ENCODE results near the gene TRAPPC6A.

TRAPPC6A gene

DNA sequence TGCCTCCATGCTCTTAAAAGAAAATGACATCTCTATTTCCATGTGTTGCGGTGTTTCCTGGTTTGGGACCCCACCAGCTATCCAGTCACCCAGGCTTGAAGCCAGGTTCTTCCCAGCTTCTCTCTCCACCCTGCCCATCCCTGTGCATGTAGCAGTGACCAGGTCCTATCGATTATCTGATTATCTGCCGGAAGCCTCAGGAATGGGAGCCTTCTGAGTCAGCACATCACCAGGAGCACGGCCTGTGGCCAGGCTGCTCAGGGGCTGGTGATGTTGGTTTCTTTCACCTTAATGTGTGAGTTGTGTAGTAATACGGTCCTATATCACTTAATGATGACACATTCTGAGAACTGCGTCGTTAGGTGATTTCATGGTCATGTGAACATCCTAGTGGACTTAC, 51.4 kb downstream of the TRAPPC6A start:
- ChIA-PET POLR2A (no interaction called here), CTCF (interaction anchor here (0.8 to 5.3 kb wide), 13 partner anchors 10 to 212 kb away, joined by 3 to 50 read pairs (median 12); partner anchors contain the start of gene PPP1R37)
- H3K4me3 ChIP-seq (ENCODE audit: low read depth, low read length), result no peak overlapping the region
- no peak for DNase-seq (ENCODE audit: low read depth, low spot score)
- TF ChIP-seq, protein P1, sequence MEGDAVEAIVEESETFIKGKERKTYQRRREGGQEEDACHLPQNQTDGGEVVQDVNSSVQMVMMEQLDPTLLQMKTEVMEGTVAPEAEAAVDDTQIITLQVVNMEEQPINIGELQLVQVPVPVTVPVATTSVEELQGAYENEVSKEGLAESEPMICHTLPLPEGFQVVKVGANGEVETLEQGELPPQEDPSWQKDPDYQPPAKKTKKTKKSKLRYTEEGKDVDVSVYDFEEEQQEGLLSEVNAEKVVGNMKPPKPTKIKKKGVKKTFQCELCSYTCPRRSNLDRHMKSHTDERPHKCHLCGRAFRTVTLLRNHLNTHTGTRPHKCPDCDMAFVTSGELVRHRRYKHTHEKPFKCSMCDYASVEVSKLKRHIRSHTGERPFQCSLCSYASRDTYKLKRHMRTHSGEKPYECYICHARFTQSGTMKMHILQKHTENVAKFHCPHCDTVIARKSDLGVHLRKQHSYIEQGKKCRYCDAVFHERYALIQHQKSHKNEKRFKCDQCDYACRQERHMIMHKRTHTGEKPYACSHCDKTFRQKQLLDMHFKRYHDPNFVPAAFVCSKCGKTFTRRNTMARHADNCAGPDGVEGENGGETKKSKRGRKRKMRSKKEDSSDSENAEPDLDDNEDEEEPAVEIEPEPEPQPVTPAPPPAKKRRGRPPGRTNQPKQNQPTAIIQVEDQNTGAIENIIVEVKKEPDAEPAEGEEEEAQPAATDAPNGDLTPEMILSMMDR (IDR thresholded peaks at IDR 0.05; ENCODE audit: insufficient read depth, low read length, missing control alignments), result no peak

DNA sequence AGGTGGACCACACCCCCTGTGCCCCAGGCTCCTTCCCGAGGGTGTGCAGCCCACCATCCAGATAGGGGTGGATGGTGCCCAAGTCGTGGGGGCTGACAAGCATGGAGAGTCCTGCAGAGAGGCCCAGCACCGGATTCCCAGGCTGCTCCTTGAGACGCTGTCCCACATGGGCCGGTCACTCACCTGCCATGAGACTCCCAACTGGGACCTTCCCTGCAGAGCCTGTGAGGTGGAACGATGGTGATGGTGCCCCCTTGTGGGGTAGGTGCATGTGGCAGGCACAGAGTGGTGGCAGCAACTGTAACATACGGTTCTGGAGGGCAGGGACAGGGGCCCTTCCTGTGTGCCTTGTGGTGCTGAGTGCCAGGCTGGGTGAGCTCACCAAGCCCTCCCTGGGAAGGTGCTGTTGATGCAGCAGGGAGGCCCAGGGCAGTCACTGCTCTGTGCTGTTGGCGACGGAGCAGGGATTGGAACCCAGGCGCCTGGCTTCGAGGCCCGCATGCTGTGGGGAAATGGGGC, 52.0 kb downstream of the TRAPPC6A start:
- CTCF ChIA-PET, result interaction anchor here (0.8 to 5.3 kb wide), 24 partner anchors 10 to 221 kb away, joined by 3 to 50 read pairs (median 6); partner anchors contain the start of genes APOE, BLOC1S3 and PPP1R37
- H3K4me3 ChIP-seq (ENCODE audit: low read depth, low read length), result no peak overlapping the region
- DNase-seq (ENCODE audit: low read depth, low spot score), result no peak
- POLR2A ChIA-PET, result no interaction called here
- TF ChIP-seq, protein P1 (IDR thresholded peaks at IDR 0.05; ENCODE audit: insufficient read depth, low read length, missing control alignments), result peak; percentile 91

DNA sequence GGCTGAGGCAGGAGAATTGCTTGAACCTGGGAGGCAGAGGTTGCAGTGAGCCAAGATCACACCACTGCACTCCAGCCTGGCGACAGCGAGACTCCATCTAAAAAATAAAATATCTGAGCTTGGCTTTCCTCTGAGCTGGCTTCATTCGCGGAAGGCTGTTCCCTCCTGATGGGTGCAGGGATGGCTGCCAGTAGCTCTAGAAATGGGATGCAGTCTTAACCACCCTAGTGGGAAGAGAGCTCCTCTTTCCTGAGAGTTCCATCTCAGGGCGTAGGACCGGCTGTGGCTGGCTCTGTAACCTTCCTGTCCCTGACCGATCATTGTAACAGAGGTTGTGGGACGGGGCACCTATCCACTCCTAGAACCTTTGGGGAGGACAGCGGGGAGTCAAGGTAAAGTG, 52.7 kb downstream of the TRAPPC6A start:
- no peak overlapping the region for H3K4me3 ChIP-seq (ENCODE audit: low read depth, low read length)
- POLR2A ChIA-PET, result no interaction called here
- TF ChIP-seq, protein P1 (IDR thresholded peaks at IDR 0.05; ENCODE audit: insufficient read depth, low read length, missing control alignments), result no peak
- CTCF ChIA-PET, result interaction anchor here (0.7 to 5.3 kb wide), 25 partner anchors 8 to 220 kb away, joined by 3 to 50 read pairs (median 6); partner anchors contain the start of genes APOE, BLOC1S3 and PPP1R37
- no peak for DNase-seq (ENCODE audit: low read depth, low spot score)

DNA sequence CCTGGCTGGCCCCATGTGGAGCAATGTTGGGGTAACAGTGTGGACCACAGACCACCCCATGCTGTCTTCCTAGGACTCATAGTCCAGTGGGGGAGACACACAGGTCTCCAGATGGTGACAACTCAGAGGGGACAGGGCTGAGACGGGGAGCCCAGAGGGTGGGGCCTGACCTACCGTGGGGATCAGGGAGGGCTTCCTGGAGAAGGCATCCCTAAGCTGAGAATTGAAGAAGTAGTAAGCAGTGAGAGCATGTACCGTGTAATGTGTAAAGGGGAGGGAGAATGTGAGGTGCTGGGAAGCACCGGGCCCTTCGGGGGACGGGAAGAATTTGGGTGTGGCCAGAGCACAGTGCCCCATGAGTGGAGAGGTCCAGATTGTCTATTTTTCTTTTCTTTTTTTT, 54.0 kb downstream of the TRAPPC6A start:
- POLR2A ChIA-PET, result no interaction called here
- no peak overlapping the region for H3K4me3 ChIP-seq (ENCODE audit: low read depth, low read length)
- TF ChIP-seq, protein P1 (IDR thresholded peaks at IDR 0.05; ENCODE audit: insufficient read depth, low read length, missing control alignments), result no peak
- CTCF ChIA-PET, result interaction anchor here (1.4 to 5.3 kb wide), 9 partner anchors 9 to 33 kb away, joined by 3 to 50 read pairs (median 28); partner anchors contain the start of gene PPP1R37
- no peak for DNase-seq (ENCODE audit: low read depth, low spot score)

DNA sequence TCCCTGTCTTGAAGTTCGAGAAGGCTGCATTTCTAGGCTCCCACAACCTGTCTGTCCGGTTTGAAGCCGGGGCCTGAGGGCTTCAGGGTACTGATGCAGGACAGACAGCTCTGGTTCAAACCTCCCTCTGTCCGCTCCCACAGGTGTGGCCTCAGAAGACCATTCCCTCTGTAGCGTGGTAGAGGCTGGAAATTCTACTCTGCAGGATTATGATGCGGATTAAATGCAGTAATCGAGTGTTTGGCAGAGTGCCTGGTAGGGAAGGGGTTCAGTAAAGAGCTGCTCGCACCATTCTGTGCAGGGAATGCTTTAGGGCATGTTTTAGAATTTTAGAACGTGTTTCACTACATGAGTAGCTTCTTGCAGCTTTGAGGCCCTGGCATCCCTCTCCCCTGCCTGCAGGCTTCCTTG, 54.6 kb downstream of the TRAPPC6A start:
- no peak overlapping the region for H3K4me3 ChIP-seq (ENCODE audit: low read depth, low read length)
- no peak for DNase-seq (ENCODE audit: low read depth, low spot score)
- TF ChIP-seq, protein P1 (IDR thresholded peaks at IDR 0.05; ENCODE audit: insufficient read depth, low read length, missing control alignments), result no peak
- POLR2A ChIA-PET, result no interaction called here
- CTCF ChIA-PET, result interaction anchor here (1.4 to 5.3 kb wide), 6 partner anchors 9 to 32 kb away, joined by 3 to 50 read pairs (median 29); partner anchors contain the start of gene PPP1R37

DNA sequence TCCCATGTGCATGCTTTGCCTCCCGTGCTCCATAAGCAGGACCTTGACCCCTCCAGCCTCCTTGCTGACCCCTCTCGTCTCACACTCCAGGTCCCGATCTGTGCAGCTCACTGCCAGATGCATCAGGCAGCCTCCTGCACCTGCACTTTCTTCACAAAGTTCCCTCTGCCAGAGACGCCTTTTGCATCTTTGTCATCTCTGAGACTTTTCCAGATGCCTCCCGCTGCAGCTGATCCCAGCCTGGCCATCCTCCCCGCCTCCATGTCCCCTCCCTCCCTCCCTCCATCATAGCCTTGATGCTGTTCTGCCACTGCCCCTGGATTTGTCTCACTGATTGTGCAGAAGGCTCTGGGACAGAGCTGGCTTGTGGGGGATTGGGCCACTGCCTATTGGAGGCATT, 55.2 kb downstream of the TRAPPC6A start:
- no peak for DNase-seq (ENCODE audit: low read depth, low spot score)

More for the DNA sequence above, 55.2 kb downstream of the TRAPPC6A start:
- POLR2A ChIA-PET, result no interaction called here
- H3K4me3 ChIP-seq (ENCODE audit: low read depth, low read length), result no peak overlapping the region
- CTCF ChIA-PET, result interaction anchor here (3.9 to 5.3 kb wide), 4 partner anchors 13 to 32 kb away, joined by 13 to 50 read pairs (median 33); partner anchors contain the start of gene PPP1R37
- TF ChIP-seq, protein P1 (IDR thresholded peaks at IDR 0.05; ENCODE audit: insufficient read depth, low read length, missing control alignments), result no peak
